CD4-positive, alpha-beta T cell (primary cell): ENCODE results near the gene KCNH1. TPM values are rescaled to one million over a fixed set of nuclear protein-coding genes. Genes with fewer than 3 reads are reported as not detected.

ENCODE experiments used
- ATAC-seq: fragments of 200-7000 bp; cut with Tn5 transposase; one replicate; pipeline ENCODE4 v1.10.0; 2022; ENCODE audit warnings: mild to moderate bottlenecking; ENCODE audit not compliant: poor library complexity
- CTCF ChIA-PET: fragments of 350-600 bp; sonication (Branson Sonifier 250); formaldehyde crosslinking; loops from one replicate; lab custom pipeline; 2021; ENCODE audit warnings: antibody characterized with exemption, inconsistent platforms; lab: Charles Lee
- POLR2A ChIA-PET: fragments of 350-600 bp; sonication (Branson Sonifier 250); formaldehyde crosslinking; loops from one replicate; lab custom pipeline; 2021; ENCODE audit warnings: antibody characterized with exemption, inconsistent platforms; lab: Charles Lee
- DNase-seq, 14 experiments: peaks; one replicate each; pipeline ENCODE4 v3.0.0-alpha.2; 2013 to 2020; ENCODE audit warnings: mixed read lengths in 2 of 14
- H3K27ac ChIP-seq, 2 donors: one replicate each; pipeline versions ENCODE4 v1.5.1 to v1.7.0; 2013; ENCODE audit warnings: low read length in 2 of 2, low read depth in 1 of 2, mild to moderate bottlenecking in 1 of 2
- H3K27me3 ChIP-seq, 2 experiments: 1 replicate in 1 of 2; 2 replicates in 1 of 2; pipeline versions ENCODE4 v1.6.1 to v1.7.0; 2013; ENCODE audit warnings: low read length in 2 of 2, control low read depth in 1 of 2, mild to moderate bottlenecking in 1 of 2, moderate library complexity in 1 of 2; ENCODE audit not compliant: insufficient read depth in 2 of 2, control insufficient read depth in 1 of 2
- H3K36me3 ChIP-seq: one replicate; pipeline ENCODE4 v1.6.1; 2013; ENCODE audit warnings: low read length, control low read depth; ENCODE audit not compliant: insufficient read depth
- H3K4me1 ChIP-seq: one replicate; pipeline ENCODE4 v1.6.1; 2013; ENCODE audit warnings: low read length, control low read depth; ENCODE audit not compliant: insufficient read depth
- H3K4me3 ChIP-seq: one replicate; pipeline ENCODE4 v1.5.1; 2013; ENCODE audit warnings: mild to moderate bottlenecking, low read length, moderate library complexity
- H3K9me3 ChIP-seq, 2 experiments: 1 replicate in 1 of 2; 2 replicates in 1 of 2; pipeline versions ENCODE4 v1.6.1 to v1.7.0; 2013; ENCODE audit warnings: low read length in 2 of 2, mild to moderate bottlenecking in 2 of 2, control low read depth in 1 of 2, moderate library complexity in 1 of 2; ENCODE audit not compliant: control insufficient read depth in 1 of 2, insufficient read depth in 1 of 2
- H3K27ac Mint-ChIP-seq: one replicate; pipeline ENCODE4 v1.8.0; 2020; ENCODE audit warnings: mixed read lengths
- H3K27me3 Mint-ChIP-seq: one replicate; pipeline ENCODE4 v1.8.0; 2021; ENCODE audit warnings: mixed read lengths
- H3K36me3 Mint-ChIP-seq: one replicate; pipeline ENCODE4 v1.8.0; 2021; ENCODE audit warnings: low read depth, mixed read lengths
- H3K4me1 Mint-ChIP-seq: one replicate; pipeline ENCODE4 v1.8.0; 2021; ENCODE audit warnings: low read depth, mixed read lengths
- H3K4me3 Mint-ChIP-seq: one replicate; pipeline ENCODE4 v1.8.0; 2020; ENCODE audit warnings: mild to moderate bottlenecking, mixed read lengths
- H3K9me3 Mint-ChIP-seq: one replicate; pipeline ENCODE4 v1.8.0; 2020; ENCODE audit warnings: mixed read lengths
- intact Hi-C, 2 experiments: fragments of 100-400 bp; cut with DNase I in 1 of 2; cut with micrococcal nuclease in 1 of 2; formaldehyde crosslinking; loops; one replicate each; pipeline versions ENCODE4 v1.15.1 to v1.9.0; 2023 to 2025; cut with DNase I, micrococcal nuclease
- total RNA-seq, 174 experiments: library from RNA in 2 of 174; stranded (reverse) in 2 of 174; gene quantifications; one replicate each; pipeline ENCODE4 v1.2.3 and lab custom pipeline; 2021 to 2026
- TF ChIP-seq, protein P1 (sequence below): fragments of 200-600 bp; IDR thresholded peaks from one replicate; pipeline ENCODE4 v1.8.0; 2022; ENCODE audit warnings: antibody characterized with exemption, mild to moderate bottlenecking

KCNH1 gene
- total RNA-seq, 2 experiments from 2014 or later = not detected

DNA sequence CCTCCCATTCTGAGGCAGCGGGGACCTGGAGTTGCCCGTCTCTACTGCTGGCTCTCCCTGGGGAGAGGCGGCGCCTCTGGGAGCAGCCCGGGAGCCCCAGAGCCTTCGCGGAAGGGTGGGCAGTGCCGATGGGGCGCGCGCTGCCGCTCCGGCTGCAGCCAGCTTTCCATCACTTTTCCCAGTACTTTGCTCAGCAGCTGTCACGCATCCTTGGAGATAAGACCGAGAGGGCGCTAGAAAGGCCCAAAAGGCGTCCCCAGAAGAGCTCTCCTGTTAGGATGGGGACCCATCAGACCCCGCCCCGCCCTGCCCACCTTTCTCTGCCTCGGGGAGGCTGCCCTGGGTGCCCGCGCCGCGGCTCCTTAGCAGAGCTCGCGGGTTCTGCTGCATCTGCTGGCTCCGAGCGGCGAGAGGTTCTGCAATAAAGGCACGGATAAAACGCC, 534 bp downstream of the KCNH1 start:
- Mint-ChIP-seq H3K9me3 (no peaks in the 10 kb centered on the region), H3K27ac (no peak overlapping the region), H3K4me3 (peak overlapping the region; percentile 71), H3K27me3 (peaks cover 77% of the 10 kb centered on the region), H3K4me1 (peaks cover 9% of the 10 kb centered on the region), H3K36me3 (no peaks in the 10 kb centered on the region)
- intact Hi-C loops = loop anchor here in 1 of 2 experiments (5.0 kb wide), 1 partner anchor 551 kb away; no protein-coding TSS in a partner anchor
- Histone ChIP-seq H3K36me3 (no peaks in the 10 kb centered on the region), H3K27ac (no peak overlapping the region), H3K27me3 (peaks cover 22 to 58% of the 10 kb centered on the region in 2 experiments), H3K9me3 (no peaks in the 10 kb centered on the region), H3K4me3 (peak overlapping the region; percentile 51), H3K4me1 (peaks cover 18% of the 10 kb centered on the region)
- ATAC-seq (peak; percentile 10), DNase-seq (peak in 9 of 14 experiments; percentile 1 to 40 (median 11))
- ChIA-PET POLR2A (interaction anchor here (1.5 kb wide), 1 partner anchor 128 kb away, joined by 5 read pairs; no protein-coding TSS in a partner anchor), CTCF (interaction anchor here (0.7 to 2.8 kb wide), 12 partner anchors 10 to 759 kb away, joined by 3 to 13 read pairs (median 3); partner anchors contain the start of gene RCOR3)
- TF ChIP-seq, protein P1, sequence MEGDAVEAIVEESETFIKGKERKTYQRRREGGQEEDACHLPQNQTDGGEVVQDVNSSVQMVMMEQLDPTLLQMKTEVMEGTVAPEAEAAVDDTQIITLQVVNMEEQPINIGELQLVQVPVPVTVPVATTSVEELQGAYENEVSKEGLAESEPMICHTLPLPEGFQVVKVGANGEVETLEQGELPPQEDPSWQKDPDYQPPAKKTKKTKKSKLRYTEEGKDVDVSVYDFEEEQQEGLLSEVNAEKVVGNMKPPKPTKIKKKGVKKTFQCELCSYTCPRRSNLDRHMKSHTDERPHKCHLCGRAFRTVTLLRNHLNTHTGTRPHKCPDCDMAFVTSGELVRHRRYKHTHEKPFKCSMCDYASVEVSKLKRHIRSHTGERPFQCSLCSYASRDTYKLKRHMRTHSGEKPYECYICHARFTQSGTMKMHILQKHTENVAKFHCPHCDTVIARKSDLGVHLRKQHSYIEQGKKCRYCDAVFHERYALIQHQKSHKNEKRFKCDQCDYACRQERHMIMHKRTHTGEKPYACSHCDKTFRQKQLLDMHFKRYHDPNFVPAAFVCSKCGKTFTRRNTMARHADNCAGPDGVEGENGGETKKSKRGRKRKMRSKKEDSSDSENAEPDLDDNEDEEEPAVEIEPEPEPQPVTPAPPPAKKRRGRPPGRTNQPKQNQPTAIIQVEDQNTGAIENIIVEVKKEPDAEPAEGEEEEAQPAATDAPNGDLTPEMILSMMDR = no peak

DNA sequence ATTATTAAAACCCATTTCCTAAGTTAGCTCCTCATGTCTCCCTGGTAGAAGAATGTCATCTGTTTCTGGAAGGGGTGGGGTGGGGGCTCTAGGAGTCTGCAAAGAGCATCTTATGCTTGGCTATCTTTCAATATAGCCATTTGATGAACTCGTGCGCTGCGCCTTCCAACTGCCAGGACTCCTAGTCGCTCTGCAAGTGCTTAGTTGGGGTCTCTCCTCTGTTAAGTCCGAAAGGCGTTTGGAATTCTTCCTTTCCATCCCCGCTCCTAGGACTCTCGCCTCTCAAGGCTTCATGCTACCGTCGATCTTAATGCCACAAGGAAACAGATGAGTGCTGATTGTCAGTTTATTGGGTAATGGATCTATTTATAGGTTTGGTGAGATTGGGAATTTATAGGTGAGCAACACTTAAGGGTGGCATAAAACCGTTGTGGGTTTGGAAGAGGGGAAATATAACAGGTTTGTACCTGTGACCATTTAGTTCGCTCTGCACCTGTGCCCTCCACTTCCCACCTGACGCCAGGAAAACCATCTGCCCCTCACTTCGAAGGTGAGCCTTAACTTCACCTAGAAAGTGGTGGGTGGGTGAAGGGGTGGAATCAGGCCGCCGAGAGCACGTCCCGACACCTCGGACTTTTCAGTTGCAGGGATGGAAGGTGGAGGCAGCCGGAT, 1.1 kb downstream of the KCNH1 start:
- peaks cover 75% of the 10 kb centered on the region for H3K27me3 Mint-ChIP-seq
- ChIA-PET POLR2A (no interaction called here), CTCF (interaction anchor here (1.1 to 2.8 kb wide), 3 partner anchors 10 to 759 kb away, joined by 3 to 13 read pairs (median 3); partner anchors contain the start of gene RCOR3)
- Histone ChIP-seq H3K27me3 (peaks cover 20 to 53% of the 10 kb centered on the region in 2 experiments), H3K27ac (no peak overlapping the region), H3K9me3 (no peaks in the 10 kb centered on the region), H3K36me3 (no peaks in the 10 kb centered on the region), H3K4me1 (peaks cover 18% of the 10 kb centered on the region), H3K4me3 (peak overlapping the region; percentile 51)
- H3K36me3 Mint-ChIP-seq = no peaks in the 10 kb centered on the region
- DNase-seq (no peak), ATAC-seq (no peak)
- peaks cover 9% of the 10 kb centered on the region for H3K4me1 Mint-ChIP-seq
- H3K4me3 Mint-ChIP-seq = peak overlapping the region; percentile 32
- no peaks in the 10 kb centered on the region for H3K9me3 Mint-ChIP-seq
- intact Hi-C loops = loop anchor here in 1 of 2 experiments (5.0 kb wide), 1 partner anchor 551 kb away; no protein-coding TSS in a partner anchor
- no peak overlapping the region for H3K27ac Mint-ChIP-seq
- TF ChIP-seq, protein P1 = no peak

DNA sequence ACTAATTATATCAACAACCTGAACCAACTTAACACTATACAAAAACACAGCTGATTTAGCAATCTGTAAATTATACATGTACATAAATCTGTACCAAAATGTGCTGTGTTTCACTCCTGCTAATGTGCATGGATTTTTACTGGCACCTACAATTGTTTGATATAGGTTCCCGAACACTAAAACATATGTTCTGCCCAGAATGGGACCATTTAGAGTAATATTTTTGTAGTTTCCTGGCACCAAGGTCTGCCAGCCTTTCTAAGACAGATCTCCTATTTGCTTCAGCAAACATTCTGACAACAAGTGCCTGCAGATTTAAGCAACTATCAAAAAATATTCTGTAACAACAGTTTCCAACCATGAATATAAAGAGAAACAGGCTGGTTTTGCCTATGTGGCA, 4.2 kb downstream of the KCNH1 start:
- H3K27me3 Mint-ChIP-seq = peaks cover 60% of the 10 kb centered on the region
- H3K4me1 Mint-ChIP-seq = peaks cover 9% of the 10 kb centered on the region
- Histone ChIP-seq H3K27me3 (peaks cover 20 to 34% of the 10 kb centered on the region in 2 experiments), H3K36me3 (no peaks in the 10 kb centered on the region), H3K9me3 (no peaks in the 10 kb centered on the region), H3K27ac (no peak overlapping the region), H3K4me1 (peaks cover 18% of the 10 kb centered on the region), H3K4me3 (no peak overlapping the region)
- no peak overlapping the region for H3K27ac Mint-ChIP-seq
- intact Hi-C loops = loop anchor here in 1 of 2 experiments (5.0 kb wide), 1 partner anchor 547 kb away; no protein-coding TSS in a partner anchor
- no peaks in the 10 kb centered on the region for H3K9me3 Mint-ChIP-seq
- DNase-seq = no peak
- no peak overlapping the region for H3K4me3 Mint-ChIP-seq
- ATAC-seq = no peak
- TF ChIP-seq, protein P1 = no peak
- CTCF ChIA-PET = no interaction called here
- POLR2A ChIA-PET = no interaction called here
- H3K36me3 Mint-ChIP-seq = no peaks in the 10 kb centered on the region
